ENCODE measurements around the gene GOLGB1. TPM values are rescaled to one million over a fixed set of nuclear protein-coding genes. Genes with fewer than 3 reads are reported as not detected.

The GOLGB1 gene
- total RNA-seq, 1 donor from 2014 or later, result 76.6 TPM

DNA sequence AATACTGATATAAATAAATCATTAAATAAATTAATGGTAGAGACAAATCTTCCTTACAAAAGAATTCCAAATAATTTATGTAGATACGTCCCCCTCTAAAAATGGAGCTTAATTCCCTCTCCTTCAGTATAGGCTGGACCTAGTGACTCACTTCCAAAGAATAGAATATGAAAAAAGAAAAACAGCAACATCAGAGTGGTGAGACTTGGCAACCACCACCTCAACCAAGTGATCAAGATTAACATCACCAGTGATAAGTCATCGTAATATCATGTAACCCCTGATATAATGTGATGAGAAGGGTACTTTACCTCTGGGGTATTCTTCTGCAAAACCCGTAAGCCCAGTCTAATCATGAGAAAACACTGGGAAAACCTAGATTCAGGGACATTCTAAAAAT is 13.4 kb downstream of the GOLGB1 start:
- no peaks in the 10 kb centered on the region for H3K27me3 Mint-ChIP-seq (ENCODE audit: low read depth, unreplicated experiment)
- H3K9me3 Mint-ChIP-seq (ENCODE audit: unreplicated experiment), result no peaks in the 10 kb centered on the region
- peak overlapping the region; percentile 52 for H3K27ac ChIP-seq (ENCODE audit: low read depth, low read length)
- H3K4me3 Mint-ChIP-seq (ENCODE audit: unreplicated experiment), result no peak overlapping the region
- no peaks in the 10 kb centered on the region for H3K27me3 ChIP-seq (ENCODE audit: insufficient read depth, low read length)
- DNase-seq (ENCODE audit: low read depth), result peak; percentile 65
- H3K36me3 ChIP-seq (ENCODE audit: insufficient read depth, low read length), result no peaks in the 10 kb centered on the region
- peaks cover 100% of the 10 kb centered on the region for H3K79me2 ChIP-seq (ENCODE audit: insufficient read depth, low read length)
- H3K4me3 ChIP-seq (ENCODE audit: insufficient read depth, low read depth, low read length), result no peak overlapping the region
- peaks cover 15% of the 10 kb centered on the region for H3K4me1 ChIP-seq (ENCODE audit: insufficient read depth, low read length)
- no peaks in the 10 kb centered on the region for H3K9me3 ChIP-seq (ENCODE audit: insufficient read depth, low read depth, low read length)
- no peak overlapping the region for H3K9ac ChIP-seq (ENCODE audit: low read length)
- no peak overlapping the region for H2AFZ ChIP-seq (ENCODE audit: low read depth, low read length)
- TF ChIP-seq, protein P1, sequence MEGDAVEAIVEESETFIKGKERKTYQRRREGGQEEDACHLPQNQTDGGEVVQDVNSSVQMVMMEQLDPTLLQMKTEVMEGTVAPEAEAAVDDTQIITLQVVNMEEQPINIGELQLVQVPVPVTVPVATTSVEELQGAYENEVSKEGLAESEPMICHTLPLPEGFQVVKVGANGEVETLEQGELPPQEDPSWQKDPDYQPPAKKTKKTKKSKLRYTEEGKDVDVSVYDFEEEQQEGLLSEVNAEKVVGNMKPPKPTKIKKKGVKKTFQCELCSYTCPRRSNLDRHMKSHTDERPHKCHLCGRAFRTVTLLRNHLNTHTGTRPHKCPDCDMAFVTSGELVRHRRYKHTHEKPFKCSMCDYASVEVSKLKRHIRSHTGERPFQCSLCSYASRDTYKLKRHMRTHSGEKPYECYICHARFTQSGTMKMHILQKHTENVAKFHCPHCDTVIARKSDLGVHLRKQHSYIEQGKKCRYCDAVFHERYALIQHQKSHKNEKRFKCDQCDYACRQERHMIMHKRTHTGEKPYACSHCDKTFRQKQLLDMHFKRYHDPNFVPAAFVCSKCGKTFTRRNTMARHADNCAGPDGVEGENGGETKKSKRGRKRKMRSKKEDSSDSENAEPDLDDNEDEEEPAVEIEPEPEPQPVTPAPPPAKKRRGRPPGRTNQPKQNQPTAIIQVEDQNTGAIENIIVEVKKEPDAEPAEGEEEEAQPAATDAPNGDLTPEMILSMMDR (IDR thresholded peaks at IDR 0.05; ENCODE audit: insufficient read depth, low read depth, low read length), result no peak
- TF ChIP-seq EZH2 (IDR thresholded peaks at IDR 0.05; ENCODE audit: insufficient read depth, low read length), result no peak
- peak overlapping the region; percentile 3 for H3K4me2 ChIP-seq (ENCODE audit: low read length)
- peaks cover 52% of the 10 kb centered on the region for H4K20me1 ChIP-seq (ENCODE audit: insufficient read depth, low read length)
- peaks cover 39% of the 10 kb centered on the region for H3K4me1 Mint-ChIP-seq (ENCODE audit: low read depth, unreplicated experiment)
- FAIRE-seq, result no peak
- peak overlapping the region; percentile 86 for H3K27ac Mint-ChIP-seq (ENCODE audit: unreplicated experiment)
- H3K36me3 Mint-ChIP-seq (ENCODE audit: low read depth, unreplicated experiment), result peaks cover 10% of the 10 kb centered on the region

DNA sequence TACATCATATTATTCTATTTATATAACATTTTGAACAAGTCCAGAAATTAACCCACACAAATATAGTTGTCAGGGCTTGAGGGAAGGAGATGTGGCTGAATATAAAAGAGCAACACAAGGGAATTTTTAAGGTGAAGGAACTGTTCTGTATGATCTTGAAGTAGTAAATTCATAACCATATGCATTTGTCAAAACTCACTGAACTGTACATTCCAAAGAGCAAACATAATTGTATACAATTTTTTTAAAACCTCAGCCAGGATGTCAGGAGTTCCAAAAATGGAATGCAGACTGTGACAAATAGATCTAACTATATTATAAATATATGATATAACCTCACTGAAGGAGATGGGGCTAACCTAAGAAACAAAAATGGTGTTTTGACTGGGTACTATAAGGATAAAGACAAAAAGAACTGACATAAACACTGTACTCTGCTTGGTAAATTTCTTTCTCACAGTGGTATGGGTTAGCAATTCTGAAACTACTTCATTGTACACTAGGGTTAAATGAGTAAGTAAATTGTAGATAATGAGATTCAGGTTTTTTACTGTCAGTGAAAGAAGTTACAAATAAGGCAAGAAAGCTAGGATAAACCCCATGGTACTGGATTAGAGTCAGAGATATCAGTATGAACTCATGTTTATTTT is 14.4 kb downstream of the GOLGB1 start:
- Histone ChIP-seq H4K20me1 (ENCODE audit: insufficient read depth, low read length) (peaks cover 46% of the 10 kb centered on the region), H3K4me1 (ENCODE audit: insufficient read depth, low read length) (peaks cover 19% of the 10 kb centered on the region), H3K36me3 (ENCODE audit: insufficient read depth, low read length) (no peaks in the 10 kb centered on the region), H3K27ac (ENCODE audit: low read depth, low read length) (peak overlapping the region; percentile 52), H3K27me3 (ENCODE audit: insufficient read depth, low read length) (no peaks in the 10 kb centered on the region), H3K79me2 (ENCODE audit: insufficient read depth, low read length) (peaks cover 98% of the 10 kb centered on the region), H3K4me2 (ENCODE audit: low read length) (peak overlapping the region; percentile 21), H3K9ac (ENCODE audit: low read length) (no peak overlapping the region), H3K4me3 (ENCODE audit: insufficient read depth, low read depth, low read length) (no peak overlapping the region), H3K9me3 (ENCODE audit: insufficient read depth, low read depth, low read length) (no peaks in the 10 kb centered on the region), H2AFZ (ENCODE audit: low read depth, low read length) (no peak overlapping the region)
- Mint-ChIP-seq H3K27ac (ENCODE audit: unreplicated experiment) (no peak overlapping the region), H3K4me1 (ENCODE audit: low read depth, unreplicated experiment) (peaks cover 46% of the 10 kb centered on the region), H3K27me3 (ENCODE audit: low read depth, unreplicated experiment) (no peaks in the 10 kb centered on the region), H3K9me3 (ENCODE audit: unreplicated experiment) (no peaks in the 10 kb centered on the region), H3K4me3 (ENCODE audit: unreplicated experiment) (no peak overlapping the region), H3K36me3 (ENCODE audit: low read depth, unreplicated experiment) (peaks cover 10% of the 10 kb centered on the region)
- FAIRE-seq (no peak), DNase-seq (ENCODE audit: low read depth) (no peak)
- TF ChIP-seq EZH2 (IDR thresholded peaks at IDR 0.05; ENCODE audit: insufficient read depth, low read length), result no peak
- TF ChIP-seq, protein P1 (IDR thresholded peaks at IDR 0.05; ENCODE audit: insufficient read depth, low read depth, low read length), result no peak

Measured in astrocyte (in vitro differentiated cells and primary cell).